Gastroesophageal sphincter (tissue), 4 donors: ENCODE data around the gene PKN1. TPM values are rescaled to one million over a fixed set of nuclear protein-coding genes. Genes with fewer than 3 reads are reported as not detected.

Source experiments
- ATAC-seq: fragments of 150-250 bp; one replicate; pipeline ENCODE4 v1.9.1; 2016; ENCODE audit warnings: mild to moderate bottlenecking, moderate library complexity
- H3K27ac ChIP-seq, 4 donors: fragments of 200-600 bp; sonication (generic) in 3 of 4; 1 replicate in 3 of 4; 2 replicates in 1 of 4; pipeline ENCODE4 v1.5.1; 2016 to 2019
- H3K27me3 ChIP-seq: fragments of 200-600 bp; sonication (generic); one replicate; pipeline ENCODE4 v1.5.1; 2019
- H3K36me3 ChIP-seq, 2 donors: fragments of 200-600 bp; sonication (generic); one replicate each; pipeline ENCODE4 v1.5.1; 2019; ENCODE audit warnings: control low read depth in 1 of 2
- H3K4me1 ChIP-seq, 3 donors: fragments of 200-600 bp; sonication (generic); 1 replicate in 2 of 3; 2 replicates in 1 of 3; pipeline ENCODE4 v1.5.1; 2016 to 2019; ENCODE audit warnings: control low read depth in 2 of 3
- H3K4me3 ChIP-seq, 2 donors: fragments of 200-600 bp; sonication (generic); one replicate each; pipeline ENCODE4 v1.5.1; 2019; ENCODE audit warnings: mild to moderate bottlenecking in 1 of 2, moderate library complexity in 1 of 2
- H3K9me3 ChIP-seq, 3 donors: fragments of 200-600 bp; sonication (generic); one replicate each; pipeline ENCODE4 v1.5.1; 2017 to 2019; ENCODE audit warnings: control low read depth in 2 of 3
- EP300 ChIP-seq: sonication (generic); formaldehyde crosslinking; IDR thresholded peaks from one replicate; pipeline ENCODE4 v1.6.1; 2017; ENCODE audit warnings: antibody characterized with exemption, mild to moderate bottlenecking
- POLR2A ChIP-seq, 2 donors: fragments of 450-650 bp; IDR thresholded peaks; one replicate each; pipeline ENCODE4 v1.6.1; 2017; ENCODE audit warnings: antibody characterized with exemption in 2 of 2, mild to moderate bottlenecking in 2 of 2, moderate library complexity in 1 of 2
- POLR2AphosphoS5 ChIP-seq: sonication (generic); formaldehyde crosslinking; IDR thresholded peaks from one replicate; pipeline ENCODE4 v1.6.1; 2017; ENCODE audit warnings: antibody characterized with exemption
- WGBS, 2 donors: methylation state at CpG; one replicate each; pipeline ENCODE4 v1.1.5; 2018; ENCODE audit warnings: low coverage in 1 of 2; 5-methylcytosine and 5-hydroxymethylcytosine counted together
- total RNA-seq, 4 donors: library from RNA; depleted of rRNA; stranded (reverse); fragments of >200 nt; gene quantifications; one replicate each; pipeline ENCODE4 v1.1.0, GENCODE V29; 2016
- TF ChIP-seq, protein P1 (sequence below), 4 experiments: fragments of 200-600 bp in 2 of 4; fragments of 450-650 bp in 2 of 4; sonication (generic) in 1 of 4; IDR thresholded peaks; one replicate each; pipeline ENCODE4 v1.5.1; 2017 to 2019; ENCODE audit warnings: antibody characterized with exemption in 4 of 4, mild to moderate bottlenecking in 2 of 4, moderate library complexity in 2 of 4

The PKN1 gene
- total RNA-seq, 4 donors from 2014 or later = 98.2 to 286 (median 139) TPM

DNA sequence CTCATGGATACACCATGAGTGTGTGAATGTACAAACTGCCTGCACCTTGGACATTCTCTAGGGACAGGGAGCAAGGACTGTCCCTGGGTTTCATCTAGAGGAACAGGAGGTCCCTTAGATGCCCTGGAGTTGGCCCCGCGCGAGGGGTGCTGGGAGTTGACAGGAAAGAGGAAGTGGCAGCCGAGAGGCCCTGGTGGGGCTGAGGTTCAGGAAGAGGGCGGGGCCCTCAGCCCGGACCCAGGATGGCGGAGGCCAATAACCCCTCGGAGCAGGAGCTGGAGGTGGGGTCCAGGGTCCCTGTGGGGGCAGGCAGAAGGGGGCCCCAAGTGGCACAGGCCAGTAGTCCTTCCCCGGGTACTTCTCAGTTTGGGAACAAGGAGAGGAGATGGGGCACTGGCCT, 6.9 kb downstream of the PKN1 start:
- H3K27me3 ChIP-seq = no peaks in the 10 kb centered on the region
- peak overlapping the region in 1 of 2 donors; percentile 26 for H3K4me3 ChIP-seq
- H3K4me1 ChIP-seq = peaks cover 0 to 64% (median 19%) of the 10 kb centered on the region in 3 donors
- ATAC-seq = peak; percentile 40
- 45 to 53% methylated on average over 3 to 9 of the region's 9 CpGs for WGBS, 2 donors
- H3K27ac ChIP-seq = peak overlapping the region in 3 of 4 donors; percentile 26 to 65 (median 32)
- TF ChIP-seq, protein P1, sequence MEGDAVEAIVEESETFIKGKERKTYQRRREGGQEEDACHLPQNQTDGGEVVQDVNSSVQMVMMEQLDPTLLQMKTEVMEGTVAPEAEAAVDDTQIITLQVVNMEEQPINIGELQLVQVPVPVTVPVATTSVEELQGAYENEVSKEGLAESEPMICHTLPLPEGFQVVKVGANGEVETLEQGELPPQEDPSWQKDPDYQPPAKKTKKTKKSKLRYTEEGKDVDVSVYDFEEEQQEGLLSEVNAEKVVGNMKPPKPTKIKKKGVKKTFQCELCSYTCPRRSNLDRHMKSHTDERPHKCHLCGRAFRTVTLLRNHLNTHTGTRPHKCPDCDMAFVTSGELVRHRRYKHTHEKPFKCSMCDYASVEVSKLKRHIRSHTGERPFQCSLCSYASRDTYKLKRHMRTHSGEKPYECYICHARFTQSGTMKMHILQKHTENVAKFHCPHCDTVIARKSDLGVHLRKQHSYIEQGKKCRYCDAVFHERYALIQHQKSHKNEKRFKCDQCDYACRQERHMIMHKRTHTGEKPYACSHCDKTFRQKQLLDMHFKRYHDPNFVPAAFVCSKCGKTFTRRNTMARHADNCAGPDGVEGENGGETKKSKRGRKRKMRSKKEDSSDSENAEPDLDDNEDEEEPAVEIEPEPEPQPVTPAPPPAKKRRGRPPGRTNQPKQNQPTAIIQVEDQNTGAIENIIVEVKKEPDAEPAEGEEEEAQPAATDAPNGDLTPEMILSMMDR (IDR thresholded peaks at IDR 0.05) = no peak
- no peak for TF ChIP-seq EP300
- no peak for TF ChIP-seq POLR2A (IDR thresholded peaks at IDR 0.05)
- TF ChIP-seq POLR2AphosphoS5 = no peak
- peaks cover 0 to 65% of the 10 kb centered on the region in 2 donors for H3K36me3 ChIP-seq
- no peaks in the 10 kb centered on the region for H3K9me3 ChIP-seq

DNA sequence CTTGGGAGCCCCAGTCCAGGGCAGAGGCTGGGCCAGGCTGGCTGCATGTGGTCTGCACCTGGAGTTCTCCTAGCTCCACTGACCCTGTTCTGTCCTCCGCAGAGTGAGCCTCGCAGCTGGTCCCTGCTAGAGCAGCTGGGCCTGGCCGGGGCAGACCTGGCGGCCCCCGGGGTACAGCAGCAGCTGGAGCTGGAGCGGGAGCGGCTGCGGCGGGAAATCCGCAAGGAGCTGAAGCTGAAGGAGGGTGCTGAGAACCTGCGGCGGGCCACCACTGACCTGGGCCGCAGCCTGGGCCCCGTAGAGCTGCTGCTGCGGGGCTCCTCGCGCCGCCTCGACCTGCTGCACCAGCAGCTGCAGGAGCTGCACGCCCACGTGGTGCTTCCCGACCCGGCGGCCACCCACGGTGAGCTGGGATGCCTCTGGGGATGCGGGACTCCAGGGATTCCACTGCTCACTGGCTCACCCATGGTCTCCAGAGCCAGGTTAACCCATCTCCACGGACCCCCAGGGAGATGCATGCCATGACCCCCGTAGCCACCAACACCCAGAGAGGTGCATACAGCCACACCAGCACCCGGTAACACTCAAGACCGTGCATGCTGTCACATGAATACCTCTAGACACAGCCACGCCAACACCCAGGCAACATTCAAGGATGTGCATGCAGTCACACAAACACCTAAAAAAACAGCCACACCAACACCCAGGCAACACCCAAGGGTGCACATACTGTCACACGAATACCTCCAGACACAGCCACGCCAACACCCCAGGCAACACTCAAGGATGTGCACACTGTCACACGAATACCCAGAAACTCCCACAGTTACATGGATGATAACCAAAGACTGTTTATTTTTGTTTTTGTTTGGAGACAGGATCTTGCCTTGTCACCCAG, 8.2 kb downstream of the PKN1 start:
- peaks cover 0 to 52% (median 10%) of the 10 kb centered on the region in 3 donors for H3K4me1 ChIP-seq
- H3K27me3 ChIP-seq = no peaks in the 10 kb centered on the region
- H3K4me3 ChIP-seq = no peak overlapping the region
- 83 to 85% methylated on average over 2 to 4 of the region's 34 CpGs for WGBS, 2 donors
- ATAC-seq = no peak
- peak overlapping the region in 1 of 4 donors; percentile 65 for H3K27ac ChIP-seq
- TF ChIP-seq POLR2A (IDR thresholded peaks at IDR 0.05) = no peak
- TF ChIP-seq EP300 = no peak
- TF ChIP-seq POLR2AphosphoS5 = no peak
- TF ChIP-seq, protein P1 (IDR thresholded peaks at IDR 0.05) = no peak
- H3K36me3 ChIP-seq = peaks cover 0 to 71% of the 10 kb centered on the region in 2 donors
- no peaks in the 10 kb centered on the region for H3K9me3 ChIP-seq

DNA sequence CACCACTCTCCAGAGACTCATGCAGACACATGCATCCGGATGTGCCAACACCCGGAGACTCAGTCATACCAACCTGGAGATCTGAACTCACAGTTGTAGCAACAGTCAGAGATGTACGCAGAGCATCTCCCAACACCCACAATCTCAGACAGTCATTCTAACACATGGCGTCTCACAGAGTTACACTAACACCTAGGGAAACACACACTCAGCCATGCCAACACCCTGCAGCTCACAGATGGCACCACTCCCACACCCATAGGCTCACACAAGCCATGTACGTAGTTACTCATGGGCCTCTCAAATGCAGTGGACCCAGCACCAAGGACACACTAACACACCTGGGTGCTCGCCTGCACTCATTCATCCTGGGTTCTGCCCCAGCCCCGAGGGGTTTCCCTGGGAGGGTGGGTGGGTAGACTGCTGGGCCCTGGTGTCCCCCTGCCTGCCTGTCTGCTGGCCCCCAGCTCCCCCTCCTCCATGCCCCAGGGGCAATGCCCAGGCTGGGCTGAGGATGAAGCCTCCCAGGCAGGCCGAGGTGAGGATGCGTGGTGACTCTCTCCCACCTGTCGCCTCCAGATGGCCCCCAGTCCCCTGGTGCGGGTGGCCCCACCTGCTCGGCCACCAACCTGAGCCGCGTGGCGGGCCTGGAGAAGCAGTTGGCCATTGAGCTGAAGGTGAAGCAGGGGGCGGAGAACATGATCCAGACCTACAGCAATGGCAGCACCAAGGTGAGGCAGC, 10.0 kb downstream of the PKN1 start:
- no peak for ATAC-seq
- Histone ChIP-seq H3K4me1 (peaks cover 0 to 34% (median 10%) of the 10 kb centered on the region in 3 donors), H3K27me3 (no peaks in the 10 kb centered on the region), H3K27ac (no peak overlapping the region), H3K4me3 (no peak overlapping the region), H3K9me3 (no peaks in the 10 kb centered on the region), H3K36me3 (peaks cover 0 to 75% of the 10 kb centered on the region in 2 donors)
- WGBS, 2 donors = 87 to 92% methylated on average over 6 to 7 of the region's 16 CpGs
- TF ChIP-seq EP300 = no peak
- no peak for TF ChIP-seq POLR2AphosphoS5
- TF ChIP-seq, protein P1 (IDR thresholded peaks at IDR 0.05) = no peak
- no peak for TF ChIP-seq POLR2A (IDR thresholded peaks at IDR 0.05)

DNA sequence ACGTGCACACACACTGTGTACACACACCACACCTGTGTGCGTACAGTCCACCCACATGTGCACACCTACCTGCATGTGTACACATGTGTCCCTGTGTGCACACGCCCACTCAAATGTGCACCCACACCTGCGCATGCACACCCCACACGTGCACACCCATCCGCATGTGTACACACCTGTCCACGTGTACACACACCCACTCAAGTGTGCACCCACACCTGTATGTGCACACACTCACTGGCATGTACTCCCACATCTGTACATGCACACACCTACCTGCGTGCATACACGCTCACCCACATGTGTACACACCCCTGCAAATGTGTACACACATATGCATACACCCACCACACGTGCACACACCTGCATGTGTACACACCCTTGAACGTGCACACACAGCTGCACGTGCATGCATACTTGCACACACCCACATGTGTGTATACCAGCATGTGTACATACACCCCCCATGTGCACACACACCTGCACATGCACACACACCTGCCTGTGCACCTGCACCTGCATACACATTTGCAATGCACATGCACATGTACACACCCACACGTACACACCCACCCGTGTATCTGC, 10.6 kb downstream of the PKN1 start:
- TF ChIP-seq, protein P1 (IDR thresholded peaks at IDR 0.05) = no peak
- TF ChIP-seq POLR2A (IDR thresholded peaks at IDR 0.05) = no peak
- TF ChIP-seq POLR2AphosphoS5 = no peak
- TF ChIP-seq EP300 = no peak
- Histone ChIP-seq H3K9me3 (no peaks in the 10 kb centered on the region), H3K36me3 (peaks cover 0 to 82% of the 10 kb centered on the region in 2 donors), H3K4me3 (no peak overlapping the region), H3K27me3 (no peaks in the 10 kb centered on the region), H3K27ac (no peak overlapping the region), H3K4me1 (peaks cover 0 to 29% (median 8%) of the 10 kb centered on the region in 3 donors)
- ATAC-seq = no peak
- WGBS, 2 donors = 86 to 90% methylated on average over 10 to 14 of the region's 14 CpGs
